H1 (cell line): ENCODE measurements around the gene ARID5A. TPM values are rescaled to one million over a fixed set of nuclear protein-coding genes. Genes with fewer than 3 reads are reported as not detected.

Source experiments
- CTCF ChIA-PET: fragments of 300-600 bp; sonication (Branson Sonifier 250); formaldehyde crosslinking; loops from one replicate; lab custom pipeline; 2021; ENCODE audit not compliant: partially characterized antibody; lab: Charles Lee
- POLR2A ChIA-PET: fragments of 300-600 bp; sonication (Branson Sonifier 250); formaldehyde crosslinking; loops from one replicate; lab custom pipeline; 2021; ENCODE audit warnings: inconsistent platforms; ENCODE audit not compliant: partially characterized antibody; lab: Charles Lee
- DNase-seq, 2 experiments: peaks; one replicate each; pipeline versions ENCODE4 v3.0.0 to v3.0.0-alpha.2; 2010 to 2022; ENCODE audit warnings: low spot score in 2 of 2, low read depth in 1 of 2, mixed read lengths in 1 of 2
- FAIRE-seq: peaks from 2 replicates; lab custom pipeline; 2011; peaks lifted over from hg19 to GRCh38; lab: Jason Lieb, UNC
- H2AFZ ChIP-seq: 2 replicates; pipeline ENCODE4 v1.8.1; 2012; ENCODE audit warnings: low read length, inconsistent platforms
- H2AK5ac ChIP-seq: 2 replicates; pipeline ENCODE4 v1.6.1; 2013; ENCODE audit warnings: low read depth, low read length
- H2BK120ac ChIP-seq: replicated peaks from 2 replicates; pipeline ENCODE3; 2013; ENCODE audit warnings: low read depth, low read length, inconsistent platforms
- H2BK12ac ChIP-seq: 2 replicates; pipeline ENCODE4 v1.6.1; 2013; ENCODE audit warnings: low read depth, low read length
- H2BK15ac ChIP-seq: 2 replicates; pipeline ENCODE4 v1.6.1; 2013; ENCODE audit warnings: low read length
- H2BK20ac ChIP-seq: 2 replicates; pipeline ENCODE4 v1.6.1; 2013; ENCODE audit warnings: low read length
- H2BK5ac ChIP-seq: 2 replicates; pipeline ENCODE4 v1.6.1; 2013; ENCODE audit warnings: low read depth, low read length
- H3K14ac ChIP-seq: 2 replicates; pipeline ENCODE4 v1.6.1; 2013; ENCODE audit warnings: inconsistent platforms; ENCODE audit not compliant: insufficient read length
- H3K18ac ChIP-seq: 2 replicates; pipeline ENCODE4 v1.6.1; 2013; ENCODE audit warnings: low read length; ENCODE audit errors: extremely low read depth
- H3K23ac ChIP-seq: 2 replicates; pipeline ENCODE4 v1.6.1; 2013; ENCODE audit warnings: inconsistent platforms; ENCODE audit not compliant: insufficient read length
- H3K23me2 ChIP-seq: 2 replicates; pipeline ENCODE4 v1.6.1; 2013; ENCODE audit warnings: low read depth, low read length
- H3K27ac ChIP-seq: 2 replicates; pipeline ENCODE4 v1.6.1; 2011; ENCODE audit warnings: low read depth, low read length, inconsistent platforms
- H3K27me3 ChIP-seq, 4 experiments: replicated peaks in 1 of 4; 1 replicate in 1 of 4; 2 replicates in 3 of 4; pipeline versions ENCODE4 v1.6.1 to v1.8.1; 2011 to 2013; ENCODE audit warnings: low read length in 3 of 4, mild to moderate bottlenecking in 3 of 4, inconsistent platforms in 2 of 4, mixed read lengths in 2 of 4, moderate library complexity in 1 of 4; ENCODE audit not compliant: control insufficient read depth in 3 of 4, insufficient read depth in 3 of 4; ENCODE audit errors: extremely low read depth in 1 of 4
- H3K36me3 ChIP-seq, 4 experiments: 2 replicates each; pipeline versions ENCODE4 v1.6.1 to v1.8.1; 2011 to 2013; ENCODE audit warnings: mild to moderate bottlenecking in 4 of 4, low read length in 3 of 4, moderate library complexity in 2 of 4, control low read depth in 1 of 4, inconsistent platforms in 1 of 4; ENCODE audit not compliant: insufficient read depth in 4 of 4, control insufficient read depth in 2 of 4
- H3K4ac ChIP-seq: replicated peaks from 2 replicates; pipeline ENCODE3; 2013; ENCODE audit warnings: low read length, low read depth, mixed read lengths, inconsistent platforms; ENCODE audit not compliant: insufficient read length
- H3K4me1 ChIP-seq, 4 experiments: replicated peaks in 1 of 4; 1 replicate in 1 of 4; 2 replicates in 3 of 4; pipeline versions ENCODE4 v1.6.1 to v1.8.1; 2011 to 2013; ENCODE audit warnings: low read length in 3 of 4, inconsistent platforms in 2 of 4, mixed read lengths in 1 of 4; ENCODE audit not compliant: insufficient read depth in 4 of 4, control insufficient read depth in 3 of 4
- H3K4me2 ChIP-seq, 2 experiments: 2 replicates each; pipeline versions ENCODE4 v1.6.1 to v1.8.1; 2011 to 2013; ENCODE audit warnings: low read depth in 2 of 2, low read length in 2 of 2, control low read depth in 1 of 2, inconsistent platforms in 1 of 2, mild to moderate bottlenecking in 1 of 2; ENCODE audit not compliant: insufficient read depth in 1 of 2
- H3K4me3 ChIP-seq, 4 experiments: fragments of 200-600, 300-600 bp in 1 of 4; sonication (generic), shearing (Covaris generic), sonication (Bioruptor Twin) in 1 of 4; 2 replicates each; pipeline versions ENCODE4 v1.5.1 to v1.8.1; 2011 to 2016; ENCODE audit warnings: low read length in 4 of 4, low read depth in 3 of 4, control low read depth in 2 of 4, inconsistent platforms in 2 of 4, mild to moderate bottlenecking in 2 of 4, mixed read lengths in 1 of 4, moderate library complexity in 1 of 4; ENCODE audit not compliant: insufficient read depth in 2 of 4; ENCODE audit errors: extremely low read depth in 1 of 4
- H3K56ac ChIP-seq: replicated peaks from 2 replicates; pipeline ENCODE3; 2013; ENCODE audit warnings: low read depth, mild to moderate bottlenecking, mixed read lengths, low read length, inconsistent platforms; ENCODE audit not compliant: insufficient read length
- H3K79me1 ChIP-seq: 2 replicates; pipeline ENCODE4 v1.6.1; 2013; ENCODE audit warnings: low read depth, low read length, control low read depth
- H3K79me2 ChIP-seq, 2 experiments: 2 replicates each; pipeline versions ENCODE4 v1.6.1 to v1.8.1; 2012 to 2013; ENCODE audit warnings: low read length in 2 of 2, mild to moderate bottlenecking in 2 of 2, inconsistent platforms in 1 of 2; ENCODE audit not compliant: insufficient read depth in 2 of 2, control insufficient read depth in 1 of 2
- H3K9ac ChIP-seq, 4 experiments: replicated peaks in 1 of 4; 1 replicate in 1 of 4; 2 replicates in 3 of 4; pipeline versions ENCODE4 v1.6.1 to v1.8.1; 2011 to 2013; ENCODE audit warnings: low read depth in 3 of 4, low read length in 3 of 4, control low read depth in 2 of 4, mild to moderate bottlenecking in 2 of 4, moderate library complexity in 2 of 4, inconsistent platforms in 1 of 4; ENCODE audit errors: extremely low read depth in 1 of 4
- H3K9me3 ChIP-seq, 2 experiments: 2 replicates each; pipeline versions ENCODE4 v1.6.1 to v1.8.1; 2012 to 2013; ENCODE audit warnings: mild to moderate bottlenecking in 2 of 2, moderate library complexity in 2 of 2, control low read depth in 1 of 2, inconsistent platforms in 1 of 2, low read depth in 1 of 2, low read length in 1 of 2, mixed read lengths in 1 of 2; ENCODE audit not compliant: insufficient read depth in 2 of 2
- H4K20me1 ChIP-seq, 2 experiments: replicated peaks in 1 of 2; 2 replicates each; pipeline versions ENCODE3 to v1.8.1; 2011 to 2013; ENCODE audit warnings: inconsistent platforms in 2 of 2, low read length in 2 of 2, mild to moderate bottlenecking in 1 of 2; ENCODE audit not compliant: insufficient read depth in 2 of 2, control insufficient read depth in 1 of 2
- H4K5ac ChIP-seq: 2 replicates; pipeline ENCODE4 v1.6.1; 2013; ENCODE audit warnings: low read length, low read depth, mixed read lengths, inconsistent platforms; ENCODE audit not compliant: insufficient read length
- H4K8ac ChIP-seq: 2 replicates; pipeline ENCODE4 v1.8.0; 2013; ENCODE audit warnings: mild to moderate bottlenecking, moderate library complexity, low read length, inconsistent platforms; ENCODE audit not compliant: insufficient read depth; ENCODE audit errors: extremely low read depth
- H4K91ac ChIP-seq: replicated peaks from 2 replicates; pipeline ENCODE3; 2013; ENCODE audit warnings: low read length, mixed read lengths, inconsistent platforms; ENCODE audit not compliant: insufficient read length
- CHD2 ChIP-seq: IDR thresholded peaks from 2 replicates; pipeline ENCODE4 v1.6.1; 2012; ENCODE audit warnings: low read length, improper control_type of control experiment
- CTCF ChIP-seq, 3 experiments: IDR thresholded peaks; 1 replicate in 2 of 3; 2 replicates in 1 of 3; pipeline versions ENCODE4 v1.5.1 to v1.6.1; 2011; ENCODE audit warnings: low read length in 3 of 3, mild to moderate bottlenecking in 3 of 3, inconsistent platforms in 2 of 3, low read depth in 1 of 3, moderate library complexity in 1 of 3; ENCODE audit not compliant: insufficient read depth in 1 of 3; ENCODE audit errors: control extremely low read depth in 1 of 3
- EGR1 ChIP-seq: IDR thresholded peaks from 2 replicates; pipeline ENCODE4 v1.6.1; 2011; ENCODE audit warnings: low read depth, low read length, borderline replicate concordance
- MAX ChIP-seq: IDR thresholded peaks from 2 replicates; pipeline ENCODE4 v1.6.1; 2012; ENCODE audit warnings: inconsistent platforms
- ZNF274 ChIP-seq: IDR thresholded peaks from 2 replicates; pipeline ENCODE4 v1.7.0; 2012; ENCODE audit warnings: low read length, borderline replicate concordance; ENCODE audit errors: extremely low read depth
- WGBS, 2 experiments: shearing (Covaris generic) in 1 of 2; methylation state at CpG; one replicate each; pipeline versions ENCODE4 v1.1.6 to v1.1.7; 2013 to 2015; ENCODE audit warnings: low lambda C conversion rate in 2 of 2, mixed read lengths in 2 of 2, inconsistent platforms in 1 of 2, low coverage in 1 of 2, missing lambda C conversion rate in 1 of 2; ENCODE audit not compliant: insufficient replicate concordance in 2 of 2, insufficient coverage in 1 of 2, insufficient read length in 1 of 2; ENCODE audit errors: extremely low coverage in 1 of 2, missing lambda C conversion rate in 1 of 2; 5-methylcytosine and 5-hydroxymethylcytosine counted together
- polyA plus RNA-seq, 7 experiments: library from polyadenylated mRNA; depleted of rRNA in 3 of 7; stranded (reverse) in 5 of 7; unstranded in 2 of 7; fragments of >200 nt in 5 of 7; fragments of 200-250 nt in 2 of 7; gene quantifications; 1 replicate in 5 of 7; 2 replicates in 1 of 7; 4 replicates in 1 of 7; pipeline versions ENCODE4 v1.2.1 to v1.2.3, GENCODE V29; 2011 to 2013; ENCODE audit warnings: missing spikeins in 2 of 7, mixed read lengths in 2 of 7
- total RNA-seq: library from RNA; stranded (reverse); fragmentation: NEBNext Ultra II Directional; extraction: Animal tissue kit (Norgen Biotek cat#: 25700); gene quantifications from 2 replicates; pipeline ENCODE4 v1.2.1, GENCODE V29; 2021

The ARID5A gene
- total and polyA plus RNA-seq, 2 of the 8 experiments (the other 6 are each of a cell fraction or from before 2014, with no cell fraction given), result 3.3 to 5.3 TPM

GRCh38 chr2:96510931-96511595, 25.5 kb upstream of the ARID5A start:
- Histone ChIP-seq H3K9ac (no peak overlapping the region), H3K4ac (no peak overlapping the region), H2BK15ac (no peak overlapping the region), H2BK5ac (no peak overlapping the region), H3K56ac (no peak overlapping the region), H3K23me2 (no peaks in the 10 kb centered on the region; the same call in 1 of the 2 replicates), H3K4me3 (no peak overlapping the region), H2AFZ (no peak overlapping the region), H3K27me3 (peaks cover 4 to 14% (median 10%) of the 10 kb centered on the region in 4 experiments), H3K9me3 (no peaks in the 10 kb centered on the region), H3K27ac (no peak overlapping the region), H3K79me1 (no peaks in the 10 kb centered on the region), H3K4me1 (peaks cover 0 to 6% (median 5%) of the 10 kb centered on the region in 4 experiments; a peak in 3 of 7 replicates), H4K20me1 (no peaks in the 10 kb centered on the region), H3K36me3 (no peaks in the 10 kb centered on the region), H3K14ac (no peak overlapping the region), H3K23ac (no peak overlapping the region), H2BK12ac (peak overlapping the region; percentile 17; the same call in 1 of the 2 replicates), H3K18ac (no peak overlapping the region), H2BK120ac (no peak overlapping the region), H4K8ac (no peak overlapping the region), H2AK5ac (no peak overlapping the region), H3K79me2 (no peaks in the 10 kb centered on the region), H3K4me2 (no peak overlapping the region), H4K91ac (no peak overlapping the region), H2BK20ac (no peak overlapping the region), H4K5ac (no peak overlapping the region)
- ChIA-PET CTCF (interaction anchor here (0.7 to 10.3 kb wide), 18 partner anchors 10 to 338 kb away, joined by 3 to 171 read pairs (median 6); no protein-coding TSS in a partner anchor), POLR2A (interaction anchor here (1.2 kb wide), 1 partner anchor 22 kb away, joined by 3 read pairs; no protein-coding TSS in a partner anchor)
- WGBS, 2 experiments, result 91% methylated on average over 6 of the region's 6 CpGs; no CpG with 5 or more reads in 1 of the 2 experiments
- DNase-seq, result no peak
- no peak for FAIRE-seq
- TF ChIP-seq ZNF274 (no peak), EGR1 (no peak), MAX (no peak), CTCF (IDR thresholded peaks at IDR 0.05; ENCODE audit: control extremely low read depth in 1 of 3, insufficient read depth in 1 of 3, low read depth in 1 of 3, low read length in 3 of 3) (no peak), CHD2 (no peak)
